ENCODE results near the gene NOSTRIN. TPM values are rescaled to one million over a fixed set of nuclear protein-coding genes. Genes with fewer than 3 reads are reported as not detected.

The NOSTRIN gene
- total and polyA plus RNA-seq, 2 of the 8 experiments (the other 6 are each of a cell fraction or from before 2014, with no cell fraction given) = not detected

- Histone ChIP-seq H3K56ac (replicated peaks; ENCODE audit: insufficient read length, low read depth, low read length) (no peak overlapping the region), H4K8ac (ENCODE audit: extremely low read depth, insufficient read depth, low read length) (no peak overlapping the region), H3K27ac (ENCODE audit: low read depth, low read length) (no peak overlapping the region), H3K14ac (ENCODE audit: insufficient read length) (no peak overlapping the region), H2BK5ac (ENCODE audit: low read depth, low read length) (no peak overlapping the region), H2AFZ (ENCODE audit: low read length) (no peak overlapping the region), H3K4me2 (ENCODE audit: insufficient read depth in 1 of 2, low read depth in 2 of 2, low read length in 2 of 2) (no peak overlapping the region), H3K79me1 (ENCODE audit: low read depth, low read length) (no peaks in the 10 kb centered on the region), H3K9ac (replicated peaks in 1 of 4; ENCODE audit: extremely low read depth in 1 of 4, low read depth in 3 of 4, low read length in 3 of 4) (no peak overlapping the region), H3K18ac (ENCODE audit: extremely low read depth, low read length) (no peak overlapping the region), H2BK20ac (ENCODE audit: low read length) (no peak overlapping the region), H3K23ac (ENCODE audit: insufficient read length) (no peak overlapping the region), H2AK5ac (ENCODE audit: low read depth, low read length) (no peak overlapping the region), H3K9me3 (ENCODE audit: insufficient read depth in 2 of 2, low read depth in 1 of 2, low read length in 1 of 2) (no peaks in the 10 kb centered on the region), H4K5ac (ENCODE audit: insufficient read length, low read depth, low read length) (no peak overlapping the region), H3K4me1 (replicated peaks in 1 of 4; ENCODE audit: control insufficient read depth in 3 of 4, insufficient read depth in 4 of 4, low read length in 3 of 4) (no peaks in the 10 kb centered on the region), H4K91ac (replicated peaks; ENCODE audit: insufficient read length, low read length) (no peak overlapping the region), H2BK15ac (ENCODE audit: low read length) (no peak overlapping the region), H3K4ac (replicated peaks; ENCODE audit: insufficient read length, low read depth, low read length) (no peak overlapping the region), H3K23me2 (ENCODE audit: low read depth, low read length) (no peaks in the 10 kb centered on the region), H3K27me3 (replicated peaks in 1 of 4; ENCODE audit: control insufficient read depth in 3 of 4, extremely low read depth in 1 of 4, insufficient read depth in 3 of 4, low read length in 3 of 4) (no peaks in the 10 kb centered on the region), H4K20me1 (replicated peaks in 1 of 2; ENCODE audit: control insufficient read depth in 1 of 2, insufficient read depth in 2 of 2, low read length in 2 of 2) (no peaks in the 10 kb centered on the region), H3K4me3 (ENCODE audit: extremely low read depth in 1 of 4, insufficient read depth in 2 of 4, low read depth in 3 of 4, low read length in 4 of 4) (no peak overlapping the region), H2BK120ac (replicated peaks; ENCODE audit: low read depth, low read length) (no peak overlapping the region), H3K36me3 (ENCODE audit: control insufficient read depth in 2 of 4, insufficient read depth in 4 of 4, low read length in 3 of 4) (no peaks in the 10 kb centered on the region), H2BK12ac (ENCODE audit: low read depth, low read length) (no peak overlapping the region), H3K79me2 (ENCODE audit: control insufficient read depth in 1 of 2, insufficient read depth in 2 of 2, low read length in 2 of 2) (no peaks in the 10 kb centered on the region)
- CTCF ChIA-PET (ENCODE audit: partially characterized antibody) = no interaction called here
- FAIRE-seq = no peak
- no peak for TF ChIP-seq CHD2 (IDR thresholded peaks at IDR 0.05; ENCODE audit: low read length)
- TF ChIP-seq TEAD4 (IDR thresholded peaks at IDR 0.05; ENCODE audit: low read depth, low read length) = no peak
- TF ChIP-seq YY1 (IDR thresholded peaks at IDR 0.05; ENCODE audit: low read depth, low read length) = no peak
- TF ChIP-seq KDM5A (IDR thresholded peaks at IDR 0.05; ENCODE audit: low read length) = no peak
- TF ChIP-seq POU5F1 (IDR thresholded peaks at IDR 0.05; ENCODE audit: low read depth, low read length) = no peak
- no peak for TF ChIP-seq CBX8 (IDR thresholded peaks at IDR 0.05; ENCODE audit: borderline replicate concordance, low read depth, low read length)
- no peak for TF ChIP-seq BRCA1 (IDR thresholded peaks at IDR 0.05; ENCODE audit: low read depth, low read length)
- no peak for TF ChIP-seq CHD1 (IDR thresholded peaks at IDR 0.05; ENCODE audit: low read depth, low read length)
- no peak for TF ChIP-seq EGR1 (IDR thresholded peaks at IDR 0.05; ENCODE audit: borderline replicate concordance, low read depth, low read length)
- TF ChIP-seq MAFK (IDR thresholded peaks at IDR 0.05; ENCODE audit: low read depth, low read length) = no peak
- no peak for TF ChIP-seq ZNF274 (IDR thresholded peaks at IDR 0.05; ENCODE audit: borderline replicate concordance, extremely low read depth, low read length)
- TF ChIP-seq ASH2L (IDR thresholded peaks at IDR 0.05; ENCODE audit: low read length) = no peak
- TF ChIP-seq USF2 (IDR thresholded peaks at IDR 0.05; ENCODE audit: low read length) = no peak
- DNase-seq (ENCODE audit: low read depth in 1 of 2, low spot score in 2 of 2) = no peak
- WGBS, 2 experiments (ENCODE audit: extremely low coverage in 1 of 2, insufficient coverage in 1 of 2, insufficient read length in 1 of 2, insufficient replicate concordance in 2 of 2, low coverage in 1 of 2, low lambda C conversion rate in 2 of 2, missing lambda C conversion rate in 1 of 2) = 93% methylated on average over 2 of the region's 2 CpGs; no CpG with 5 or more reads in 1 of the 2 experiments
- POLR2A ChIA-PET (ENCODE audit: partially characterized antibody) = no interaction called here
These were observed 7.8 kb downstream of the NOSTRIN start for GRCh38 chr2:168810235-168810634.

Data from H1 (cell line).